Esophagus (tissue), 2 donors: Measurements from ENCODE around the gene OR2A2. TPM values are rescaled to one million over a fixed set of nuclear protein-coding genes. Genes with fewer than 3 reads are reported as not detected.
"Not testable (repeated sequence)": the region's sequence is repeated elsewhere in the genome, so short reads cannot be mapped to it uniquely, and the experiment has no call there.

Source experiments
- H3K27ac ChIP-seq, 2 donors: one replicate each; pipeline ENCODE4 v1.5.1; 2013; ENCODE audit warnings: low read depth in 2 of 2, mild to moderate bottlenecking in 2 of 2, inconsistent platforms in 1 of 2, low read length in 1 of 2, moderate library complexity in 1 of 2
- H3K27me3 ChIP-seq, 2 donors: one replicate each; pipeline ENCODE4 v1.6.1; 2013; ENCODE audit warnings: low read length in 2 of 2, control low read depth in 1 of 2, mild to moderate bottlenecking in 1 of 2; ENCODE audit not compliant: insufficient read depth in 2 of 2, control insufficient read depth in 1 of 2
- H3K36me3 ChIP-seq, 2 donors: one replicate each; pipeline ENCODE4 v1.6.1; 2013; ENCODE audit warnings: low read length in 1 of 2; ENCODE audit not compliant: control insufficient read depth in 2 of 2, insufficient read depth in 2 of 2
- H3K4me1 ChIP-seq, 2 donors: one replicate each; pipeline ENCODE4 v1.6.1; 2013; ENCODE audit warnings: low read length in 1 of 2; ENCODE audit not compliant: control insufficient read depth in 2 of 2, insufficient read depth in 2 of 2
- H3K4me3 ChIP-seq, 2 donors: one replicate each; pipeline ENCODE4 v1.5.1; 2013; ENCODE audit warnings: low read length in 2 of 2, mild to moderate bottlenecking in 2 of 2, low read depth in 1 of 2, moderate library complexity in 1 of 2
- H3K9me3 ChIP-seq, 2 donors: one replicate each; pipeline ENCODE4 v1.6.1; 2013; ENCODE audit warnings: mild to moderate bottlenecking in 2 of 2, low read depth in 1 of 2, low read length in 1 of 2, moderate library complexity in 1 of 2; ENCODE audit not compliant: control insufficient read depth in 2 of 2, insufficient read depth in 1 of 2
- WGBS, 2 donors: extraction: QIAGEN DNeasy Blood & Tissue Kit; methylation state at CpG; one replicate each; pipeline ENCODE4 v1.1.7; 2013; 5-methylcytosine and 5-hydroxymethylcytosine counted together
- polyA plus RNA-seq, 2 donors: library from polyadenylated mRNA; stranded (reverse); fragments of 200-250 nt; gene quantifications; one replicate each; pipeline ENCODE4 v1.2.3, GENCODE V29; 2013
- donor health status: healthy with polysubstance abuse.
- donor health status: Bipolar disorder and iron deficiency.

The OR2A2 gene
- polyA plus RNA-seq, 2 donors = not detected

DNA sequence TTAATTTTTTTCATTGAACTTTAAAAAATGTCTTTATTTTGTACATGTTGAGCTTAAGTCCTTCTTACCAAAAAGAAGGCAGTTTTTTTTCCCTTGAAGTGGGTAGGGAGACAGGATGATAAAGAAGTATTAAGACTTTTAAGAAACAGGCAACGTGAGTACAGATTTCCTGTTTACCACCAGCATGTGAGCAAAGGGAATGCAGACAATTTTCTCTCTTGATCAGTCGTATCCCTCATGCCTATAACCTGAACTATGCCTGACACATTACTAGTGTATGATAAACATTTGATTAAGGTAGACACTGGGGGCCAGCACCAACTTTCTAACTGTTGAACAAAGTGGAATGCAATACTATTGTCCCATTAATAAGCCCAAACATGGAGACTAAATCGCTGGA, 8.8 kb upstream of the OR2A2 start:
- Histone ChIP-seq H3K4me3 (no peak overlapping the region), H3K27me3 (no peaks in the 10 kb centered on the region), H3K27ac (no peak overlapping the region), H3K4me1 (no peaks in the 10 kb centered on the region), H3K36me3 (no peaks in the 10 kb centered on the region), H3K9me3 (no peaks in the 10 kb centered on the region)
- WGBS, 2 donors = 52 to 56% methylated on average over 3 of the region's 3 CpGs

DNA sequence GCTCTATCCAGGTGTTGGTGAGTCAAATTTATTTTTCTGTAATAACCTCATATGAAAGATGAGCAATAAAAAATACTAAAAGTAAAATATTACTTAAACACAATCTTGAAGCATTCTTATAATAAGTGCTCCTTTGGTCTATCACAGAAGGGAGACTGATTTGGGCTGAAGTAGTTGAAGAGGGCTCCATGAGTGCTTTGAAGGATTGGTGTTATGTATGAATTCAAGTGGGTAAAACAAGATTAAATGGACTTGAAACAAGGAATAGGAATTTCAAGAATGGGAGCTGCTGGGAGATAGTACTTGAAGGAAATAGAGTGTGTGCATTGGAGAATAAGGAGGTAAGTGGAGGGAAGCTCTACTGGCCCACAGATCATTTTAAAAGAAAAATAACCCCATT, 7.3 kb upstream of the OR2A2 start:
- H3K4me1 ChIP-seq = no peaks in the 10 kb centered on the region
- no peaks in the 10 kb centered on the region for H3K36me3 ChIP-seq
- H3K27me3 ChIP-seq = no peaks in the 10 kb centered on the region
- no peaks in the 10 kb centered on the region for H3K9me3 ChIP-seq
- no peak overlapping the region for H3K27ac ChIP-seq
- H3K4me3 ChIP-seq = no peak overlapping the region

DNA sequence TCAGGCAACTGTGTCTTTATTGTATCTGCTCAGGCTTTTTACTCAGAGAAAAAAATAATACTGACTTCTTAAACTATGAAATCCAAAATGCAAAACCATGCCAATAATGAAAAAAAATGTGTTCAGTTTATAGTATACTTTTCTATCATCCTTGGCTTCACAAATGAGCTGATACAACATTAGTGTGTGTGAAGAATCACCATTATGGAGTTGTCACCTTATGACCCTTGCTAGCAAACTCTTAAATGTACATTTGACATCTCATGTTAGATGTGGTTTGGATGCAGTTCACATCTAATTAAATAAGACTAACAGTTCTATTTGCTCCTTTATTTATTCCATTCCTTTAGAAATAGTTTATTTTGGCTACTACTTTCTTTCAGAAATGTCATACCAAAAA, 4.2 kb upstream of the OR2A2 start:
- Histone ChIP-seq H3K4me3 (no peak overlapping the region), H3K9me3 (no peaks in the 10 kb centered on the region), H3K27ac (no peak overlapping the region), H3K4me1 (no peaks in the 10 kb centered on the region), H3K27me3 (no peaks in the 10 kb centered on the region), H3K36me3 (no peaks in the 10 kb centered on the region)

DNA sequence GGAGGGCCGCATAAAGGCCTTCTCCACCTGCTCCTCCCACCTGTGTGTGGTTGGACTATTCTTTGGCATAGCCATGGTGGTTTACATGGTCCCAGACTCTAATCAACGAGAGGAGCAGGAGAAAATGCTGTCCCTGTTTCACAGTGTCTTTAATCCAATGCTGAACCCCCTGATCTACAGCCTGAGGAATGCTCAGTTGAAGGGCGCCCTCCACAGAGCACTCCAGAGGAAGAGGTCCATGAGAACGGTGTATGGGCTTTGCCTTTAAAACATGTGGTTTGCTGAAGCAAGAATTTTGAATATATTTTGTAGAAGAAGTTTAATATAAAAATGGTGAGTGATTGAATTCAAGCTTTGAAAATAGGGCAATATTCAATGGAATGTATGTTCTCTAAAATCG, 889 bp downstream of the OR2A2 start:
- 76 to 79% methylated on average over 5 of the region's 5 CpGs for WGBS, 2 donors
- Histone ChIP-seq H3K4me3 (no peak overlapping the region), H3K9me3 (no peaks in the 10 kb centered on the region)

DNA sequence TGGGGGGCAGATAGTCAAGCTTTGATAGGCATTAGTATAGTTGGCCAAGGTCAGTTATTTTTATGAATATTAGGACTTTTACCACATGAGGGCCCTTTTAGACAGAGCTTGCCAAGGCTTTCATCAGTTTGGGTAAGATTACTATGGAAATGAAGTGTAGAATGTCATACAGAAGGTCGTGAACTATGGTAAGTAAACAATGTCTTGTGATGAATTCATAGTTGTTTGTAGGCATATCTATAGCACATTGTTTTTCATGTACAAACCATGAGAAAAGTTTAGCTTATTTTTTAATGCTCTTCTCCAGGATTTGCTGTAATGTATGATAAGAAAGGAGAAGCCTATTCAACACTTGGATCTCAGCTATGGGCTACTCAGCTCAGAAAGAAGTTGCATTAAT, 4.3 kb downstream of the OR2A2 start:
- Histone ChIP-seq H3K9me3 (no peaks in the 10 kb centered on the region), H3K4me3 (no peak overlapping the region), H3K4me1 (no peaks in the 10 kb centered on the region), H3K27ac (no peak overlapping the region), H3K27me3 (no peaks in the 10 kb centered on the region), H3K36me3 (no peaks in the 10 kb centered on the region)
- 12 to 34% methylated on average over 1 of the region's 1 CpG for WGBS, 2 donors

More for the DNA sequence above, 889 bp downstream of the OR2A2 start:
- Histone ChIP-seq H3K4me1 (no peaks in the 10 kb centered on the region), H3K36me3 (no peaks in the 10 kb centered on the region), H3K27me3 (no peaks in the 10 kb centered on the region), H3K27ac (no peak overlapping the region)

DNA sequence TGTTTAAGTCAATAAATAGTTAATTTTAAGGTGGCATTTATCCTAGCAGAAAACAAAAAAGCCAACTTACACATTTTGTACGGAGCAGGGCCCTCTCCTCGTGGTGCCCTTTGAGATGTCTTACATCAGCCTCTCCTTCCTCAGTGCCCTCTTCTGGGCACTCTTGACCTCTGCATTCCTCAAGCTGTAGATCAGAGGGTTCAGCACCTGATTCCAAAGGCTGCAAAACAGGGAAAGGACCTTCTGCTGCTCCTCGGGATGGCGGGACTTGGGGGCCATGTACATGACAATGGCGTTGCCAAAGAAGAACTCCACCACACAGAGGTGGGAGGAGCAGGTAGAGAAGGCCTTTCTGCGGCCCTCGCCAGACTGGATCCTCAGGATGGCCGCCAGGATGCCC, 9.0 kb downstream of the OR2A2 start:
- H3K9me3 ChIP-seq = no peaks in the 10 kb centered on the region
- no peak overlapping the region for H3K4me3 ChIP-seq
- WGBS, 2 donors = 73 to 75% methylated on average over 8 of the region's 8 CpGs
- no peak overlapping the region for H3K27ac ChIP-seq
- H3K36me3 ChIP-seq = no peaks in the 10 kb centered on the region
- no peaks in the 10 kb centered on the region for H3K27me3 ChIP-seq
- H3K4me1 ChIP-seq = no peaks in the 10 kb centered on the region

DNA sequence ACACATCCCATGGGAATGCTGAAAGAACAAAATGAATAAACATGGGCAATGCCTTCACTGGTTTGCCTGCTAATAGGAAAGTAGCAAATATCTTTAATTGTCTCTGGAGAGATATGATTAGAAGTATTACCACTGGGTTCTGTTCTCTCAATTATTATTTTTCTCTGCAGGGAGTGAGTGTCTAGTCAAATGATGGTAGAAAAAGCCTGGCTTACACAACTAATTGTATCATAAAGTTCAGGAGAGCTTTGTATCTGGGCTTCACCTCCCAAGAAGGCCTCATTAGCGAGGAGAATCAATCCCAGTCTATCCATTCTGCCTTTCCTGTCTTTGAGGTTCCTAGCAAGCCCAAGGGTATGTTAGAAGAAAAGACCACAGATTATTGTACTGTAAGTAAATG, 13.5 kb downstream of the OR2A2 start, which contains the start of gene OR2A14:
Gene OR2A14 (plus strand): TSS at position 301 of the 400 bp plus-strand sequence. CDS start 5,937 bp downstream, outside the sequence.
- 81 to 95% methylated on average over 1 of the region's 1 CpG for WGBS, 2 donors

DNA sequence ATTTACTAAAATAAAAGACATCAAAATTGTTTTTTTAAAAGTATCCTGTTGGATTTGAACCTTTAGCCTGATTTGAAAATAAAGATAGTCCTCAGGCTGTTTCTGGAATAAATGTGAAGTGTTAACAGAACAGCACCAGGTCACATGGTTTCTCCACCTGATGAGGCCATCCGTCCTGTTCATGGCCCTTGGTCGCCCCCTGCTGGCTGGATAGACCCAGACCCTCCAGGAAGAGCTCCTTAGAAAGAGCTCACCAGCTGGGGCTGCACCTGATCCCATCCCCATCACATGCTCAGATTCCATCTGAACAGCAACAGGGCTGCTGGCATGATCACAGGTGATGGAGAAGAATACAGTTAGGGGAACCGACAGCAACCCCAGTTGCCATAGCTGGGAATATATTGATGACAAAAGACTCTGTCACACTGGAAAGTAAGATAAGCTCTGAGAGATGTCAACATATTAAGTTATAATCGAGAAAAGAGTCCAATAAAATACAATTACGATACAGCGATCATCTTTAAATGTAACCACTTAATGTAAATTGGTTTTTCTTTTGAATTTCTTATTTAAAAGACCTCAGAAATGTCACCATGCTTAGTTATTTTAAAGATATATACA, 18.4 kb downstream of the OR2A2 start:
- H3K4me1 ChIP-seq = no peaks in the 10 kb centered on the region
- H3K36me3 ChIP-seq = no peaks in the 10 kb centered on the region
- no peaks in the 10 kb centered on the region for H3K9me3 ChIP-seq
- H3K27ac ChIP-seq = no peak overlapping the region
- 40 to 44% methylated on average over 6 of the region's 6 CpGs for WGBS, 2 donors
- no peak overlapping the region for H3K4me3 ChIP-seq
- no peaks in the 10 kb centered on the region for H3K27me3 ChIP-seq

More for the DNA sequence above, 13.5 kb downstream of the OR2A2 start, which contains the start of gene OR2A14:
- H3K27me3 ChIP-seq = no peaks in the 10 kb centered on the region
- H3K9me3 ChIP-seq = no peaks in the 10 kb centered on the region
- no peaks in the 10 kb centered on the region for H3K4me1 ChIP-seq
- no peaks in the 10 kb centered on the region for H3K36me3 ChIP-seq
- H3K27ac ChIP-seq = no peak within 1 kb of the TSS
- no peak within 1 kb of the TSS for H3K4me3 ChIP-seq

DNA sequence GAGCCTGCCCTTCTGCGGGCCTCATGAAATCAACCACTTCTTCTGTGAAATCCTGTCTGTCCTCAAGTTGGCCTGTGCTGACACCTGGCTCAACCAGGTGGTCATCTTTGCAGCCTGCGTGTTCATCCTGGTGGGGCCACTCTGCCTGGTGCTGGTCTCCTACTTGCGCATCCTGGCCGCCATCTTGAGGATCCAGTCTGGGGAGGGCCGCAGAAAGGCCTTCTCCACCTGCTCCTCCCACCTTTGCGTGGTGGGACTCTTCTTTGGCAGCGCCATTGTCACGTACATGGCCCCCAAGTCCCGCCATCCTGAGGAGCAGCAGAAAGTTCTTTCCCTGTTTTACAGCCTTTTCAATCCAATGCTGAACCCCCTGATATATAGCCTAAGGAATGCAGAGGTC, 20.2 kb downstream of the OR2A2 start:
- H3K36me3 ChIP-seq, H3K27me3 ChIP-seq, H3K4me1 ChIP-seq, H3K9me3 ChIP-seq, H3K4me3 ChIP-seq, H3K27ac ChIP-seq: not testable (repeated sequence)
- WGBS, 2 donors = 92 to 93% methylated on average over 9 of the region's 9 CpGs

DNA sequence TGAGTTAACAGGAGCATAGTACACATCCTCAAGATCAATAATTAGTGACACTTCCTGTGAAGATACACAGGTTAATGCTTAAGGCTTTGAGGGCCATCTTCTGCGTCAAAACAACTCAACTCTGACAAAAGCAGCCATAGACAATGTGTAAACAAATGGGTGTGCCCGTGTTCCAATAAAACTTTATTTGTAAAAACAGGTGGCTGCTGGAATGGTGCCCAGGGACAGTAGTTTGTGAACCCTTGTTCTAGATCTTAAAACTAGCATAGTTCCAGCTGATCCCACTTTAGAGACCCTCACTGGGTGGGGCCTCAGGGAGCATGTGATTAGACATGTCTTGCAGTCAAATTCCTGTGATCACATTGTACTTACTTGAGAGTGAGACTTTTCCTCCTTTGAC, 21.3 kb downstream of the OR2A2 start:
- Histone ChIP-seq H3K4me3 (no peak overlapping the region), H3K27ac (no peak overlapping the region), H3K36me3 (no peaks in the 10 kb centered on the region), H3K4me1 (no peaks in the 10 kb centered on the region), H3K27me3 (no peaks in the 10 kb centered on the region), H3K9me3 (no peaks in the 10 kb centered on the region)
- WGBS, 2 donors = 63 to 77% methylated on average over 2 of the region's 2 CpGs
